HG02623 (cell line): ENCODE measurements around the gene PTPRN2.
"Not testable (repeated sequence)": the region's sequence is repeated elsewhere in the genome, so short reads cannot be mapped to it uniquely, and the experiment has no call there.

ENCODE experiments used
- ATAC-seq: cut with Tn5 transposase; IDR thresholded peaks from one replicate; pipeline ENCODE4 v1.9.1; 2021; ENCODE audit warnings: moderate library complexity; ENCODE audit not compliant: unreplicated experiment

The PTPRN2 gene

GRCh38 chr7:157711353-157711888 lies 876.2 kb downstream of the PTPRN2 start:
- no peak for ATAC-seq

GRCh38 chr7:157710396-157710795 lies 877.2 kb downstream of the PTPRN2 start:
- no peak for ATAC-seq

DNA sequence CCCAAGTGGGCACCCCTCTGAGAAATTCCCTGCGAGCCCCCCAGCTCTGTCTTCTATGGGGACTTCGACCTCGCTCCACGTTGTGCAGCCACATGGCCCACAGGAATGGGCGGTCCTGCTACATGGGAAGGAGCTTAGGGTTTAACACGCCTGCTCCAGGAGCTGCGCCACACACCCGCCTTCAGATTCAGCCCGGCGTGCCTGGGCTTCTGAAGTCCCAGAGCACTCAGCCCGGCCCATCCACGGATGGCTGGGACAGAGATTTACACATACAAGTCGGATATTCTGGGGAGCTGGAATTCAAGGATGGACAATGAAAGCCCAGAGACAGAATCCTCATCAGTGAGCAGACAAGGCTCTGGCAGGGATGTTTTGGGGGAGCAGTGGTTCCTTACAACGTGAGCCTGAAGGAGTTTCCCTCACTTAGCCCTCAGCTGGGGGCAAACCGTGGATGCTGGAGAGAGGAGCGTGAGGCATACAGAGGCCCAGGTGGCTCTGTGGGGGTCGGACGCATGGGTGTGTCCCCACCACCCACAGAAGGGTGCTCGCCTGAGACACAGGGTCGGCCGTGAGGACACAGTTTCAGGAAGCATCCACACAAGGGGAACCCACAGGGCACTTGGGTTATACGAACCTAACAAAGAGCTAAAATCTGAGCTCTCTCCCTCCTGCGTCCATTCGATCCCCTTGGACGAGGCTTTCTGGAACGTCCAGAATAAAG lies 877.9 kb downstream of the PTPRN2 start:
- no peak for ATAC-seq

- ATAC-seq, result no peak
Measured at GRCh38 chr7:157708919-157709295, 878.7 kb downstream of the PTPRN2 start.

DNA sequence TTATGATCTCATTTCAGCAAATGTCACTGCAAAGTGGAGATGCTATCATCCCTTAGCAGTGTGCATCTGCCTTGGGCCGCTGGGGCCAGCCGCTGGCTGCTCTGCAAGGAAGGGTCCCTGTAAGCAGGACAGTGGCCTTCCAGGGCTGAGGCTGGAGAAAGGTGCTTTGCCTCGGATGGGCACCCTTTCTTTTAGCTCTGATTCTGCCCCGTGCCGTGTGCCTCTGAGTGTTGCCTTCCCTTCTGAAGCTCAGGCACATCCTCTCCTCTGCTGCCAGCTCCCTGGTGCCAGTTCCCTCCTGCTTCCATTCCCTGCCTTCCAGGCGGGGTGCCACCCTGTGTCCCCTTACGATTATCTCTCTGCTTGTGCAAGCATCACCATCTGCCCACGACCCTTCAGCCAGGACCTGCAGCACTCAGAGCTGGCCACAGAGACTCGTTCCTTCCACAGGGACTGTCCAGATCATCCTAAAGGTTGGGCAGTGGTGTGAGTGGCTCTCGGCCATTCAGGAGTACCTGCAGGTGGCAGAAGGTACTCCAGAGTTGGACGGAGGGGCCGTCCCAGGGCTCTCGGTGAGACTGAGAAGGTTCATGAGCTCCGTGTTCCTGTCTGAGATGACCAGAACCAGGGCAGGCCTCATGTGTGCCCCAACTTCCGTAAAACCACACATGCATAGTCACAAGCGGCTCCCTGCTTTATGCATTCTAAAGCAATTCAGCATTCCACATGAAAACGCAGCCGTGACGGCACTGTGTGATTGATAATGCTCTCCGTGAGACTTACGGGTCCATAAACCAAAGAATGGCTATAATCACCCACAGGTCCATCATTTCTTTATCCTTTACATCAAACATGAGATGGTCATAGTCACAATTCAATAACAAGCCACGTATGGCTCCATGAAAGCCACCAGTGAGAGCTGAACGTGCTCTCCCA lies 879.4 kb downstream of the PTPRN2 start:
- ATAC-seq, result no peak

GRCh38 chr7:157704365-157704764 lies 883.3 kb downstream of the PTPRN2 start:
- no peak for ATAC-seq

GRCh38 chr7:157703534-157704195 lies 884.0 kb downstream of the PTPRN2 start:
- ATAC-seq, result no peak

GRCh38 chr7:157703131-157703530 lies 884.5 kb downstream of the PTPRN2 start:
- no peak for ATAC-seq

- no peak for ATAC-seq
Measured at GRCh38 chr7:157702311-157703023, 885.2 kb downstream of the PTPRN2 start.

GRCh38 chr7:157701395-157702180 lies 886.0 kb downstream of the PTPRN2 start:
- ATAC-seq, result not testable (repeated sequence)

DNA sequence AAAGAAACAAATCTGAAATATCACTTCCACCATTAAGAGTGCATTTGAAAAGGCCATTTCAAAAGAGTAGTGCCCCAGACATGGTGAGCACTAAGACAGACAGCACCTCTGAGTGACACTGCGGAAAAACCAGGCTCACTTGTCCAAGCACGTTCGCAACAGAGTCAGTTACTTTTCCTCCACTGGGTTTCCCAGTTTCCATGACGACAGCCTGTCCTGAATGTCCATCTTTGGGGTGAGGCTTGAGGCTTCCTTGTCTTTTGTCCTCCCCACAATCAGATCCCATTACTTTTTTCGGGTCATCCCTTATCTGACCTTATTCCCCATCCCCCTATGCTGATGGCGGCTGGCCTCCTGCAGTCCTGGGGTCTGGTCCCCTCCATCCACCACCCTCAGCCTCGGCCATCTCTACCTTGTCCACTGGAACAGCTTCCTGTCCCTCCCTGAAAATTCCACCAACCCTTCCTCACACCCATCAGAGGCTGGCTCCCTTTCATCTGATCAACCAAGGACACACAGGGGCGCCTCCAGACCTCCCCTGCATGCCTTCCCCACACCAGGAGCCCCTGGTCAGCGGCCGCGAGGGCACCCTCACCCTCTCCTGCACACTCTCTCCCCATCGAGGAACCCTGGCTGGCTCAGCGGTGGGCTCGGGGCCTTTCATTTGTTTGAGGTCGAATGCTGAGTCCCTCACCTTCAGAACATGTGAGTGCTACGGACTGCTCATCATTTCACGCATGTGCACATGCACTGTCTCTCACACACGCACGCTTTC lies 887.2 kb downstream of the PTPRN2 start:
- ATAC-seq, result no peak

- no peak for ATAC-seq
Measured at GRCh38 chr7:157699357-157700013, 888.1 kb downstream of the PTPRN2 start.

DNA sequence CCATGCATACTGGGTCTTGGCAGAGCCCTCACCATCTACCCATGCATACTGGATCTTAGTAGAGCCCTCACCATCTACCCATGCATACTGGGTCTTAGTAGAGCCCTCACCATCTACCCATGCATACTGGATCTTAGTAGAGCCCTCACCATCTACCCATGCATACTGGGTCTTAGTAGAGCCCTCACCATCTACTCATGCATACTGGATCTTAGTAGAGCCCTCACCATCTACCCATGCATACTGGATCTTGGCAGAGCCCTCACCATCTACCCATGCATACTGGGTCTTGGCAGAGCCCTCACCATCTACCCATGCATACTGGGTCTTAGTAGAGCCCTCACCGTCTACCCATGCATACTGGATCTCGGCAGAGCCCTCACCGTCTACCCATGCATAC lies 890.3 kb downstream of the PTPRN2 start:
- not testable (repeated sequence) for ATAC-seq

GRCh38 chr7:157695609-157696008 lies 892.0 kb downstream of the PTPRN2 start:
- not testable (repeated sequence) for ATAC-seq

GRCh38 chr7:157694376-157694665 lies 893.3 kb downstream of the PTPRN2 start:
- no peak for ATAC-seq

- ATAC-seq, result no peak
Measured at GRCh38 chr7:157693521-157694375, 893.9 kb downstream of the PTPRN2 start.

DNA sequence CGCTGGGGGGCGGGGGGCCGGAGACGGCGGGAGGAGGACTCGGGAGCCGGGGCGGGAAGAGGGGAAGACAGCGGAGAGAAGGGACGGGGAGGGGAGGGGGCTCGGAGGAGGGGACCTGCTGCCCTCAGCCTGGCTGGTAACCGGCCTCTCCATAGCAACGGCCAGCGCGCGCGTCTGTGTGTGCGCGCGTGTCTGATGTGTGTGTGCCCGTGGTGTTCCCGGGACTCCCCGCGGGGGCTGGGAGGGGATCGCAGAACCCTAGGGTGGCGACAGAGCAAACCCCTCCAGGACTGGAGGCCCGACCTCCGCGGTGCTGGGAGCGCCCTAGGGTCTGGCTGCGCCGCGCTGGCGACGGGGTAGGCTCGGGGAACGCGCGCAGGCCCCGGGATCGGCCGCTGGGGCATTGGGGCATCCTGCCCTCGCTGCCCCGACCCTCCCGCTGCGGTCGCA lies 894.5 kb downstream of the PTPRN2 start:
- ATAC-seq, result no peak
